ENCODE measurements around the gene EYA2.

Gene EYA2

DNA sequence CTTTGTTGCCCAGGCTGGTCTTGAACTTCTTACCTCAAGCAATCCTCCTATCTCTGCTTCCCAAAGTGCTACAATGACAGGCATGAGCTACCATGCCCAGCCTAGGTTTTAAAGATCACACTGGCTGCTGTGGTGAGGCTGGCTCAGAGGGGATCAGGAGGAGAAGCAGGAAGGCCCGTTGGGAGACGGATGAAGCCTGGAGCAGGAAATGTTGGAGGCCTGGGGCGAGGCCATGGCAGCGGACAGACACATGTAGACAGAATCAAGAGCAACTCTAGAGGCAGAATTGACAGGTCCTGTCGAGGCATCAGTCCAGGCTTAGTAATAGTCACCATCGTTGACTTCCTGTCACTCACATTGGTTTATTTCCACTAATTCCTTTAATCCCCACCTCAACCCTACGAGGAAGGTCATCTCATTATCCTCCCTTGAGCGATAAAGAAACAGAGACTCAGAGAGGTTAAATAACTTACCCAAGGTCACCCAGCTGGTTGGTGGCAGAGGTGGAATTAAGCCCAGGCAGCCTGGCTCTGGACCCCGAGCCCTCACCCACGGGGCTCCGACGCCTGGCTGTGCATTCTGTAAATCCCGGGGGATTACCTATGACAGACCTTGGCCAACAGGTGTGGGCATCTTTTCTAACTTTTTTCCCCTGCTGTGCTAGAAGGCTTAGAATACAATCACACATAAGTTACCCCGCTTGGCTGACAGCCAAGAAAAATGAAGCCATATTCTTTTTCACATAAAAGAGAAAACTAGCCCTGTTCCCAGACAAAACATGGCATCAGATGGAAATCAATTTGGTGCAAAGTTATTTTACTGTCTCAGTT lies 113.4 kb downstream of the EYA2 start:
- DNase-seq (ENCODE audit: low read depth in 2 of 2): no peak

- no peak for DNase-seq (ENCODE audit: low read depth in 2 of 2)
Observed at GRCh38 chr20:47008842-47009518, 114.3 kb downstream of the EYA2 start.

- DNase-seq (ENCODE audit: low read depth in 2 of 2): no peak
Observed at GRCh38 chr20:47009784-47010183, 115.1 kb downstream of the EYA2 start.

DNA sequence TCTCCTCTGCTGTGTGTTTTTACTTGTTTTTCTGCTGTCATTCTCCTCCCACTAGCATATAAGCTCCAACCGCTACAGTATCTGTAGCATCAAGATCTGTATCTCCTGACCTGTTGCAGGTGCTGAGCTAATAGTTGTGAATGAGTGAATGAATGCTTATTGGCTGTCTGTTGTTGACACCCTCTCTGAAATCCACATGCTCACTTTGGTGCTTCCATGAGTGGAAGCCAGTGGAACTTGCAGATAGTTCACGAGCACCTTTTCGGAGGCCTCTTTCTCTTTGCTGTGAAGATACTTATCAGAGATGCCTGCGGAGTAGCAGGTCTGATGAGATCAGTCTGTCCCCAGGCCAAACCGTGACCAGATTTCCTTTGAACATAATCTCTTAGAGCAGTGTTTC lies 117.3 kb downstream of the EYA2 start:
- DNase-seq (ENCODE audit: low read depth in 2 of 2): no peak

- no peak for DNase-seq (ENCODE audit: low read depth in 2 of 2)
Observed at GRCh38 chr20:47013606-47014005, 119.0 kb downstream of the EYA2 start.

- DNase-seq (ENCODE audit: low read depth in 2 of 2): no peak
Observed at GRCh38 chr20:47016068-47016664, 121.5 kb downstream of the EYA2 start.

GRCh38 chr20:47018381-47018780 lies 123.7 kb downstream of the EYA2 start:
- no peak for DNase-seq (ENCODE audit: low read depth in 2 of 2)

- no peak for DNase-seq (ENCODE audit: low read depth in 2 of 2)
Observed at GRCh38 chr20:47019121-47019824, 124.6 kb downstream of the EYA2 start.

DNA sequence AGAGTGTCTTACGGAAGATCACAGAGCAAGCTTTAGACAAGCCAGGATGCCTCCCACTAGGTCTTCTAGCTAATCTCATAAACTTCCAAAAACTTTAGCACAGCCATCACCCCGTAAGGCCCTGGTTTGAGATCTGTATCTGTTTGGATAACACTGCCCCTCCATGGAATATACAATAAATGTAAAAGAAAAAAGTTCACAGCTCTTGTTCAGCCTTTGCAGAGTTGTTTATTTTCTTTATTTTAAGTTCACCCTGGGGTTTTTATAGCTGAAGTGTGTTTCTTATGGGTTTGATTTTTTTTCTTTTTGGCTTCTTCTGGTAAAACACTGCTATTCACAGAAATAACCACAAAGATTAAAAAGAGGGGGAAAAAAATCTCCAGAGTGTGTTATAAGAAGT lies 125.6 kb downstream of the EYA2 start:
- no peak for DNase-seq (ENCODE audit: low read depth in 2 of 2)

GRCh38 chr20:47021850-47022249 lies 127.2 kb downstream of the EYA2 start:
- no peak for DNase-seq (ENCODE audit: low read depth in 2 of 2)

DNA sequence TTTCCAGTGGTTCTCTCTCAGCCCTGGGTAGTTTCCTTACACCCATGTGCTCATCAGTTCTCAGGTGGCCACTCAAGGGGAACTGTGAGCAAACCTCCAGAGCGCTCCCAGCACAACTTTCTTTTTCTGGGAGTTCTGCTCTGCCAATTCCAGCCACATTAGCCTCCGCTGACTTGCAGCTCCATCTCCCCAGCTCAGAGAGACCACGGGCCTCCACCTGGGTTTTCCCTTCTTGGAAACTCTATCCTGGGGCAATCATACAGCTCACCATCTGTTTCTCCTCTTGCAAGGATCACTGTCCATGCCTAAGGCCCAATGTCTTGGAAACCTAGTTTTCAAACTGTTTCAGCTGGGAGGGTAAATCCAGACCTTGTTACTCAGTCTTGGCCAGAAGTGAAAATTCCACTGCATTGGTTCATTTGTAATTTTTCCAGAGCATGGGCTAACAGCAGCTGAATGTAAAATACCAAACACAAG lies 129.9 kb downstream of the EYA2 start:
- no peak for DNase-seq (ENCODE audit: low read depth in 2 of 2)

GRCh38 chr20:47027042-47027441 lies 132.4 kb downstream of the EYA2 start:
- no peak for DNase-seq (ENCODE audit: low read depth in 2 of 2)

DNA sequence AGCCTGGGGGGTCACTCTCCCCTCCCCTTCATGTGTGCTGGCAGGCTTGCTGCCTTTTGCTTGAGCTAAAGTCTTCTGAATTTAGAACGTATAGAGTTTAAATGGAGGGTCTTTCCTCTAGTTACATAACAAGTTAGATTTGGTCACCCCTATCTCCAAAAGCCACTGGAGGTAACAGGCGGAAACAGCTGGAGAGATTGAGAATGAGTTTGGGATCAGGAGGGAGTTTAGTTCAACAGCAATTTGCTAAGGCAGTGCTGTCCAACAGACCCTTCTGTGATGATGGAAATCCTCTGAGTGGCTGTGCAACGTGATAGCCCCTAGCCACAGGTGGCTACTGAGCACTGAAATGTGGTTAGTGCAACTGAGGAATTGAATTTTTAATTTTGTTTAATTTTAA lies 132.8 kb downstream of the EYA2 start:
- no peak for DNase-seq (ENCODE audit: low read depth in 2 of 2)

GRCh38 chr20:47028487-47028886 lies 133.8 kb downstream of the EYA2 start:
- DNase-seq (ENCODE audit: low read depth in 2 of 2): no peak

GRCh38 chr20:47029845-47030244 lies 135.2 kb downstream of the EYA2 start:
- no peak for DNase-seq (ENCODE audit: low read depth in 2 of 2)

- DNase-seq (ENCODE audit: low read depth in 2 of 2): no peak
Observed at GRCh38 chr20:47030271-47030810, 135.7 kb downstream of the EYA2 start.

DNA sequence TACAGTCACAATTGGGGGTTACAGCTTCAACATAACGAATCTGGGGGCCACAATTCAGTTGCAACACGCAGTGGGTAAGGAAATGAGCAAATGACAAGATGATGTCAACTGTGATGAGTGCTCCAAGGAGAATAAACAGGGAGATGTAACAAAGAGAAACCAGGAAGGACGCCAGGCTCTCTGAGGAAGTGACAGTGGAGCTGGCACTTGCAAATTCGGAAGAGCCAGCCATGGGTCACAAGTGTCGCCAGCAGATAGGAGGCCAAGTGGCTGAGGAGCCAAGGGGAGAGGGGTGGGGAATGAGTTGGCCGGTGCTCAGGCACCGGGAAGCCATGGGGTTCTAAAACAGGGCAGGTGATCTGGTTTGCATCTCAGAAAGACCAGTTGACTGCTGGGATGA lies 136.4 kb downstream of the EYA2 start:
- DNase-seq (ENCODE audit: low read depth in 2 of 2): no peak

DNA sequence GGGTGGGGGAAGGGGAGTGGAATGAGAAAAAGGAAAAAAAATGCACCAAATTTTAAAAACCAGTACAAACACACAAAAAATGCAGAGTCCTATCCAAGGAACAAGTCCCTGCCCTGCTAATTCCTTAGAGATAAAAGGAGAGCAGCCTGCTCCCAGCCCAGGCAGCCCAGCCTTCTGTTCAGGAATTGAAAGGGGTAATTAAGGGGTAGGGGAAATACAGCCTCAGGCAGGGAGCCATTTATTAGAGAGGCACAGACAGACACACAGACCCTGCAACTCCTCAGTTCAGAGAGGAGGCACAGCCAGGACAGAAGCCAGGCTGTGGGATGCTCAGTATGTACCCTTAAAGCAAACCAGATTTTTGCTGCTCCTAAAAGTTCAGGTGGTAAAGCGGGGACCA lies 137.2 kb downstream of the EYA2 start:
- DNase-seq (ENCODE audit: low read depth in 2 of 2): no peak

GRCh38 chr20:47032933-47033578 lies 138.4 kb downstream of the EYA2 start:
- DNase-seq (ENCODE audit: low read depth in 2 of 2): no peak

DNA sequence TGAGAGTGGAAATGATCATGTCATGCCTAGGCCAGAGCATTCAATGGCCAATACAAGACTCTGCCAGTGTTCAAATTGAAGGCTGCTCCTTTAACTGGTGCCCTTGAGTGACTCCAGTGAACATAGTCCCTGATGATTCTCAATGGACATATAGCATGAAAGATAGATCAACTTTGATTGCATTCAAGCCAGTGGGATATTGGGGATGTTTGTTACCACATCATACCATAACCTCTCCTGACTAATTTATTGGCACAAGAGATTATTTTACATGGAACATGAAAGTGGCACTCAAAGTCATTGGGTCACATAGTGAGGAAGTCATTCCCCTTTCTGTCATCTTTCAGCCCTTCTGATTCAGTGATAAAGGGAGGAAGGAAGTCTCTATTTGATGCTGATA lies 139.0 kb downstream of the EYA2 start:
- DNase-seq (ENCODE audit: low read depth in 2 of 2): no peak

DNA sequence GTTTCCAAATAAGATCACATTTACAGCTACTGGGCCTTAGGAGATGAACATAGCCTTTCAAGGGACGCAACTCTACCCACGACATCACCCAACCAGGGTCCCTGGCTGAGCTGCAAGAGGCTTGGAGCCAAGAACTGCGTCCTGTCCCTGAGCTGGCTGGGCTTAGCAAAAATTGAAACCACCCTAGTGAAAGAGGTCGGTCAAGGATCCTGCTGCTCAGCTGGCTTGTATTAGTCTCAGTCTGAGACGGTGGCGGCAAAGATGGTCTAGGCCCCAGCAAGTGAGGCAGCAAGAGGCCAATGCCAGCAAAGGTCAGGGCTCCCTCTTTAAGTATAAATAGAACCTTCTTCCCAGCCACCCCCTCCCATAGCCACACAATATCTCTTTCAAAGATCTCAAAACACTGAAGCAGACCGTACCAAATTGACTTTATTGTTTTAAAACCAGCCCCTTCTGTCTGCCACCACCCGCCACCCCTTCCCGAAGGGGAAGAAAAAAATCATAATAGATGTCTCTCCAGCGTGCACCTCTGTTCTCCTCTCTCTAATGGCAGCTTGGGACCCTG lies 140.5 kb downstream of the EYA2 start:
- DNase-seq (ENCODE audit: low read depth in 2 of 2): no peak
